ENCODE results near the gene CDX1. TPM values are rescaled to one million over a fixed set of nuclear protein-coding genes. Genes with fewer than 3 reads are reported as not detected.

The CDX1 gene
- total RNA-seq, 1 experiment from 2014 or later: 0.22 TPM

DNA sequence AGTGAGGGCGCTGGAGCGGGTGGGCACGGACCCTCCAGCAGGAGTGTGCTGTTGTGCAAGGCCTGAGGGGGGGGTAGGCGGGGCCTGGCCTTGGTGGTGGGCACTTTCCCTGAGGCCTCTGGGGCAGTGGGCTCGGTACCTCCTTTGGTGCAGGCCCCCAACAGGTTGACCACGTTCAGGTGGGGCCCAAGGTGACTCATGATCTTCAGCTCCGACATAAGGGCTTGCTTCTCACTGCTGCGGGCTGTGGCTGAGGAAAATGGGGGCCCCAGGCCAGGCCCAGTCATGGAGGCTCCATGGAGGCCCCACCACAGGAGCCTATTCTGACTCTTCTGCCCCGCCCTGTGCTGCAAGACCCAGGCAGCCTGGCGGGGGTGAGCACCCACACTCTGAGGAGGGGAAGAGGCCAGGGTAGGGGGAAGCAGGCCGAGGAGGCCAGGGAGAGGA, 42.4 kb upstream of the CDX1 start:
- no peak overlapping the region for H2BK120ac ChIP-seq (ENCODE audit: low read depth, low read length, poor library complexity, severe bottlenecking)
- TF ChIP-seq, protein P1, sequence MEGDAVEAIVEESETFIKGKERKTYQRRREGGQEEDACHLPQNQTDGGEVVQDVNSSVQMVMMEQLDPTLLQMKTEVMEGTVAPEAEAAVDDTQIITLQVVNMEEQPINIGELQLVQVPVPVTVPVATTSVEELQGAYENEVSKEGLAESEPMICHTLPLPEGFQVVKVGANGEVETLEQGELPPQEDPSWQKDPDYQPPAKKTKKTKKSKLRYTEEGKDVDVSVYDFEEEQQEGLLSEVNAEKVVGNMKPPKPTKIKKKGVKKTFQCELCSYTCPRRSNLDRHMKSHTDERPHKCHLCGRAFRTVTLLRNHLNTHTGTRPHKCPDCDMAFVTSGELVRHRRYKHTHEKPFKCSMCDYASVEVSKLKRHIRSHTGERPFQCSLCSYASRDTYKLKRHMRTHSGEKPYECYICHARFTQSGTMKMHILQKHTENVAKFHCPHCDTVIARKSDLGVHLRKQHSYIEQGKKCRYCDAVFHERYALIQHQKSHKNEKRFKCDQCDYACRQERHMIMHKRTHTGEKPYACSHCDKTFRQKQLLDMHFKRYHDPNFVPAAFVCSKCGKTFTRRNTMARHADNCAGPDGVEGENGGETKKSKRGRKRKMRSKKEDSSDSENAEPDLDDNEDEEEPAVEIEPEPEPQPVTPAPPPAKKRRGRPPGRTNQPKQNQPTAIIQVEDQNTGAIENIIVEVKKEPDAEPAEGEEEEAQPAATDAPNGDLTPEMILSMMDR (conservative IDR thresholded peaks at IDR 0.05): no peak
- H3T11ph ChIP-seq (ENCODE audit: low read length): no peak overlapping the region
- H3K23ac ChIP-seq (ENCODE audit: insufficient read length, low read depth, low read length): no peak overlapping the region
- Mint-ChIP-seq H3K27me3 (ENCODE audit: low read depth) (peaks cover 20% of the 10 kb centered on the region), H3K27ac (no peak overlapping the region), H3K36me3 (ENCODE audit: insufficient read depth in 1 of 3, low read depth in 3 of 3) (no peaks in the 10 kb centered on the region), H3K9me3 (no peaks in the 10 kb centered on the region), H3K4me3 (no peak overlapping the region), H3K4me1 (peaks cover 17 to 26% of the 10 kb centered on the region in 2 experiments)
- no peak overlapping the region for H4K5ac ChIP-seq (ENCODE audit: insufficient read length, low read depth, low read length)
- no peaks in the 10 kb centered on the region for H3K27me3 ChIP-seq (ENCODE audit: insufficient read depth, low read length)
- no peaks in the 10 kb centered on the region for H3K23me2 ChIP-seq (ENCODE audit: insufficient read length, low read depth, low read length, poor library complexity, severe bottlenecking)
- H2AK5ac ChIP-seq (ENCODE audit: insufficient read length, low read length): no peak overlapping the region
- no peak overlapping the region for H3K4ac ChIP-seq (ENCODE audit: low read depth, low read length)
- no peaks in the 10 kb centered on the region for H3K4me1 ChIP-seq (ENCODE audit: insufficient read depth, low read length)
- H4K20me1 ChIP-seq (ENCODE audit: control insufficient read depth, insufficient read depth, insufficient read length): no peaks in the 10 kb centered on the region
- H3K18ac ChIP-seq (ENCODE audit: insufficient read length, low read depth, low read length): no peak overlapping the region
- H3K56ac ChIP-seq (ENCODE audit: insufficient read length, low read depth, low read length): no peak overlapping the region
- no peak overlapping the region for H2BK5ac ChIP-seq (ENCODE audit: insufficient read length, low read length)
- H4K91ac ChIP-seq (ENCODE audit: insufficient read length, low read depth, low read length): no peak overlapping the region
- no peak overlapping the region for H2BK12ac ChIP-seq (ENCODE audit: insufficient read length, low read depth, low read length)
- no CpG with 5 or more reads among the region's 11 CpGs for WGBS (ENCODE audit: extremely low coverage, insufficient read length, low lambda C conversion rate)
- no peak overlapping the region for H2BK20ac ChIP-seq (ENCODE audit: low read depth, low read length, poor library complexity, severe bottlenecking)
- no peak overlapping the region for H3K9ac ChIP-seq (ENCODE audit: extremely low read depth, insufficient read length, low read length)
- no peaks in the 10 kb centered on the region for H3K9me3 ChIP-seq (ENCODE audit: control insufficient read depth, low read depth, low read length)
- H3K79me1 ChIP-seq (ENCODE audit: insufficient read depth, low read depth, low read length, poor library complexity, severe bottlenecking): no peaks in the 10 kb centered on the region
- no peak overlapping the region for H2BK15ac ChIP-seq (ENCODE audit: low read depth, low read length)
- H3K79me2 ChIP-seq (ENCODE audit: insufficient read depth, low read length): no peaks in the 10 kb centered on the region
- no peak overlapping the region for H3K14ac ChIP-seq (ENCODE audit: insufficient read depth, low read length)
- DNase-seq: no peak
- no peak overlapping the region for H2AFZ ChIP-seq (ENCODE audit: low read length)
- no peak overlapping the region for H4K8ac ChIP-seq (replicated peaks; ENCODE audit: insufficient read length, low read depth, low read length)
- no peak overlapping the region for H3K4me2 ChIP-seq (ENCODE audit: insufficient read depth, insufficient read length, low read length)
- H3K27ac ChIP-seq (ENCODE audit: insufficient read length, low read depth, low read length): no peak overlapping the region

All from H9 (cell line).